ENCODE results near the gene MFSD12.
"Not testable (repeated sequence)": the region's sequence is repeated elsewhere in the genome, so short reads cannot be mapped to it uniquely, and the experiment has no call there.

The MFSD12 gene

GRCh38 chr19:3535563-3535965, 21.8 kb downstream of the MFSD12 start:
- Histone ChIP-seq H3K9me3 (ENCODE audit: low read length) (no peaks in the 10 kb centered on the region), H3K27me3 (ENCODE audit: insufficient read depth, low read length) (no peaks in the 10 kb centered on the region), H3K4me3 (ENCODE audit: low read length) (no peak overlapping the region), H2AFZ (ENCODE audit: low read depth, low read length) (no peak overlapping the region), H3K4me1 (ENCODE audit: insufficient read depth, low read length) (peaks cover 7% of the 10 kb centered on the region), H3K36me3 (ENCODE audit: insufficient read depth, low read length) (peaks cover 53% of the 10 kb centered on the region)

GRCh38 chr19:3535235-3535535, 22.2 kb downstream of the MFSD12 start:
- peaks cover 7% of the 10 kb centered on the region for H3K4me1 ChIP-seq (ENCODE audit: insufficient read depth, low read length)
- H3K27me3 ChIP-seq (ENCODE audit: insufficient read depth, low read length) = no peaks in the 10 kb centered on the region
- no peak overlapping the region for H2AFZ ChIP-seq (ENCODE audit: low read depth, low read length)
- H3K9me3 ChIP-seq (ENCODE audit: low read length) = no peaks in the 10 kb centered on the region
- H3K36me3 ChIP-seq (ENCODE audit: insufficient read depth, low read length) = peaks cover 54% of the 10 kb centered on the region
- H3K4me3 ChIP-seq (ENCODE audit: low read length) = no peak overlapping the region

- Histone ChIP-seq H2AFZ (ENCODE audit: low read depth, low read length) (no peak overlapping the region), H3K27me3 (ENCODE audit: insufficient read depth, low read length) (no peaks in the 10 kb centered on the region), H3K4me3 (ENCODE audit: low read length) (no peak overlapping the region), H3K9me3 (ENCODE audit: low read length) (no peaks in the 10 kb centered on the region), H3K36me3 (ENCODE audit: insufficient read depth, low read length) (peaks cover 54% of the 10 kb centered on the region), H3K4me1 (ENCODE audit: insufficient read depth, low read length) (peaks cover 7% of the 10 kb centered on the region)
These were observed 22.8 kb downstream of the MFSD12 start for GRCh38 chr19:3534375-3535234.

- peaks cover 3% of the 10 kb centered on the region for H3K4me1 ChIP-seq (ENCODE audit: insufficient read depth, low read length)
- H3K36me3 ChIP-seq (ENCODE audit: insufficient read depth, low read length) = peaks cover 54% of the 10 kb centered on the region
- H3K4me3 ChIP-seq (ENCODE audit: low read length) = no peak overlapping the region
- H3K9me3 ChIP-seq (ENCODE audit: low read length) = no peaks in the 10 kb centered on the region
- no peak overlapping the region for H2AFZ ChIP-seq (ENCODE audit: low read depth, low read length)
- no peaks in the 10 kb centered on the region for H3K27me3 ChIP-seq (ENCODE audit: insufficient read depth, low read length)
These were observed 23.7 kb downstream of the MFSD12 start for GRCh38 chr19:3533563-3534216.

- no peak overlapping the region for H2AFZ ChIP-seq (ENCODE audit: low read depth, low read length)
- H3K4me3 ChIP-seq (ENCODE audit: low read length) = no peak overlapping the region
- no peaks in the 10 kb centered on the region for H3K9me3 ChIP-seq (ENCODE audit: low read length)
- H3K27me3 ChIP-seq (ENCODE audit: insufficient read depth, low read length) = no peaks in the 10 kb centered on the region
- H3K36me3 ChIP-seq (ENCODE audit: insufficient read depth, low read length) = peaks cover 54% of the 10 kb centered on the region
- no peaks in the 10 kb centered on the region for H3K4me1 ChIP-seq (ENCODE audit: insufficient read depth, low read length)
These were observed 24.4 kb downstream of the MFSD12 start for GRCh38 chr19:3533033-3533432.

- Histone ChIP-seq H3K36me3 (ENCODE audit: insufficient read depth, low read length) (peaks cover 60% of the 10 kb centered on the region), H3K27me3 (ENCODE audit: insufficient read depth, low read length) (no peaks in the 10 kb centered on the region), H3K9me3 (ENCODE audit: low read length) (no peaks in the 10 kb centered on the region), H2AFZ (ENCODE audit: low read depth, low read length) (no peak overlapping the region), H3K4me3 (ENCODE audit: low read length) (no peak overlapping the region), H3K4me1 (ENCODE audit: insufficient read depth, low read length) (no peaks in the 10 kb centered on the region)
These were observed 25.1 kb downstream of the MFSD12 start for GRCh38 chr19:3532154-3532786.

- Histone ChIP-seq H3K9me3 (ENCODE audit: low read length) (no peaks in the 10 kb centered on the region), H2AFZ (ENCODE audit: low read depth, low read length) (no peak overlapping the region), H3K36me3 (ENCODE audit: insufficient read depth, low read length) (peaks cover 65% of the 10 kb centered on the region), H3K27me3 (ENCODE audit: insufficient read depth, low read length) (no peaks in the 10 kb centered on the region), H3K4me3 (ENCODE audit: low read length) (no peak overlapping the region), H3K4me1 (ENCODE audit: insufficient read depth, low read length) (no peaks in the 10 kb centered on the region)
These were observed 25.7 kb downstream of the MFSD12 start for GRCh38 chr19:3531716-3532115.

GRCh38 chr19:3530389-3530788, 27.0 kb downstream of the MFSD12 start:
- H3K36me3 ChIP-seq (ENCODE audit: insufficient read depth, low read length) = peaks cover 67% of the 10 kb centered on the region
- no peak overlapping the region for H3K4me3 ChIP-seq (ENCODE audit: low read length)
- H2AFZ ChIP-seq (ENCODE audit: low read depth, low read length) = no peak overlapping the region
- H3K4me1 ChIP-seq (ENCODE audit: insufficient read depth, low read length) = no peaks in the 10 kb centered on the region
- no peaks in the 10 kb centered on the region for H3K9me3 ChIP-seq (ENCODE audit: low read length)
- no peaks in the 10 kb centered on the region for H3K27me3 ChIP-seq (ENCODE audit: insufficient read depth, low read length)

GRCh38 chr19:3529299-3529698, 28.1 kb downstream of the MFSD12 start:
- not testable (repeated sequence) for H3K9me3 ChIP-seq (ENCODE audit: low read length); H3K27me3 ChIP-seq (ENCODE audit: insufficient read depth, low read length); H3K4me3 ChIP-seq (ENCODE audit: low read length); H2AFZ ChIP-seq (ENCODE audit: low read depth, low read length); H3K4me1 ChIP-seq (ENCODE audit: insufficient read depth, low read length)
- peaks cover 65% of the 10 kb centered on the region for H3K36me3 ChIP-seq (ENCODE audit: insufficient read depth, low read length)

- no peaks in the 10 kb centered on the region for H3K27me3 ChIP-seq (ENCODE audit: insufficient read depth, low read length)
- no peaks in the 10 kb centered on the region for H3K9me3 ChIP-seq (ENCODE audit: low read length)
- H3K4me1 ChIP-seq (ENCODE audit: insufficient read depth, low read length) = no peaks in the 10 kb centered on the region
- H3K4me3 ChIP-seq (ENCODE audit: low read length) = no peak overlapping the region
- peaks cover 65% of the 10 kb centered on the region for H3K36me3 ChIP-seq (ENCODE audit: insufficient read depth, low read length)
- no peak overlapping the region for H2AFZ ChIP-seq (ENCODE audit: low read depth, low read length)
These were observed 28.7 kb downstream of the MFSD12 start for GRCh38 chr19:3528539-3529211.

GRCh38 chr19:3528080-3528479, 29.3 kb downstream of the MFSD12 start:
- Histone ChIP-seq H3K36me3 (ENCODE audit: insufficient read depth, low read length) (peaks cover 64% of the 10 kb centered on the region), H3K9me3 (ENCODE audit: low read length) (no peaks in the 10 kb centered on the region), H3K4me1 (ENCODE audit: insufficient read depth, low read length) (no peaks in the 10 kb centered on the region), H2AFZ (ENCODE audit: low read depth, low read length) (no peak overlapping the region), H3K4me3 (ENCODE audit: low read length) (no peak overlapping the region), H3K27me3 (ENCODE audit: insufficient read depth, low read length) (no peaks in the 10 kb centered on the region)

- peaks cover 58% of the 10 kb centered on the region for H3K36me3 ChIP-seq (ENCODE audit: insufficient read depth, low read length)
These were observed 30.0 kb downstream of the MFSD12 start for GRCh38 chr19:3527238-3527910.

More at GRCh38 chr19:3527238-3527910, 30.0 kb downstream of the MFSD12 start:
- no peak overlapping the region for H2AFZ ChIP-seq (ENCODE audit: low read depth, low read length)
- no peak overlapping the region for H3K4me3 ChIP-seq (ENCODE audit: low read length)
- no peaks in the 10 kb centered on the region for H3K4me1 ChIP-seq (ENCODE audit: insufficient read depth, low read length)
- H3K27me3 ChIP-seq (ENCODE audit: insufficient read depth, low read length) = no peaks in the 10 kb centered on the region
- no peaks in the 10 kb centered on the region for H3K9me3 ChIP-seq (ENCODE audit: low read length)

Data from neuron (in vitro differentiated cells).